GM12865 (cell line): ENCODE data around the gene SLC39A5.

Experiments
- DNase-seq: peaks from one replicate; pipeline ENCODE4 v3.0.0; 2010; ENCODE audit warnings: low read depth
- H3K4me3 ChIP-seq: 2 replicates; pipeline ENCODE4 v1.5.1; 2011; ENCODE audit warnings: mild to moderate bottlenecking, low read depth, low read length, control low read depth
- CTCF ChIP-seq: IDR thresholded peaks from 2 replicates; pipeline ENCODE4 v1.5.1; 2011; ENCODE audit warnings: low read length, control low read depth, low read depth, inconsistent platforms; ENCODE audit not compliant: insufficient read depth; ENCODE audit errors: missing control alignments

Gene SLC39A5

GRCh38 chr12:56223571-56224101 lies 6.2 kb upstream of the SLC39A5 start:
- TF ChIP-seq CTCF: no peak
- DNase-seq: no peak
- H3K4me3 ChIP-seq: peak overlapping the region; percentile 60

- DNase-seq: peak; percentile 98
- TF ChIP-seq CTCF: peak; percentile 72
Measured at GRCh38 chr12:56224102-56224701, 5.6 kb upstream of the SLC39A5 start, which contains the start of gene NABP2. NABP2 (plus strand) TSS chr12:56224342; CDS start chr12:56224857, 515 bp downstream.

GRCh38 chr12:56224954-56225353 lies 4.9 kb upstream of the SLC39A5 start:
- peak overlapping the region; percentile 60 for H3K4me3 ChIP-seq
- no peak for DNase-seq
- no peak for TF ChIP-seq CTCF

More at GRCh38 chr12:56224102-56224701, 5.6 kb upstream of the SLC39A5 start, which contains the start of gene NABP2:
- H3K4me3 ChIP-seq: peak within 1 kb of the TSS; percentile 60

- no peak for DNase-seq
- no peak for TF ChIP-seq CTCF
- H3K4me3 ChIP-seq: no peak overlapping the region
Measured at GRCh38 chr12:56229082-56229481, 769 bp upstream of the SLC39A5 start.

- no peak for DNase-seq
- H3K4me3 ChIP-seq: no peak overlapping the region
- TF ChIP-seq CTCF: no peak
Measured at GRCh38 chr12:56230432-56231183, 757 bp downstream of the SLC39A5 start.

- DNase-seq: no peak
- TF ChIP-seq CTCF: no peak
- H3K4me3 ChIP-seq: no peak overlapping the region
Measured at GRCh38 chr12:56231184-56231582, 1.3 kb downstream of the SLC39A5 start.
